ENCODE results near the gene SVIL.
A peak's percentile ranks its signal among the peaks of the same experiment; 100 is the strongest.

SVIL gene

DNA sequence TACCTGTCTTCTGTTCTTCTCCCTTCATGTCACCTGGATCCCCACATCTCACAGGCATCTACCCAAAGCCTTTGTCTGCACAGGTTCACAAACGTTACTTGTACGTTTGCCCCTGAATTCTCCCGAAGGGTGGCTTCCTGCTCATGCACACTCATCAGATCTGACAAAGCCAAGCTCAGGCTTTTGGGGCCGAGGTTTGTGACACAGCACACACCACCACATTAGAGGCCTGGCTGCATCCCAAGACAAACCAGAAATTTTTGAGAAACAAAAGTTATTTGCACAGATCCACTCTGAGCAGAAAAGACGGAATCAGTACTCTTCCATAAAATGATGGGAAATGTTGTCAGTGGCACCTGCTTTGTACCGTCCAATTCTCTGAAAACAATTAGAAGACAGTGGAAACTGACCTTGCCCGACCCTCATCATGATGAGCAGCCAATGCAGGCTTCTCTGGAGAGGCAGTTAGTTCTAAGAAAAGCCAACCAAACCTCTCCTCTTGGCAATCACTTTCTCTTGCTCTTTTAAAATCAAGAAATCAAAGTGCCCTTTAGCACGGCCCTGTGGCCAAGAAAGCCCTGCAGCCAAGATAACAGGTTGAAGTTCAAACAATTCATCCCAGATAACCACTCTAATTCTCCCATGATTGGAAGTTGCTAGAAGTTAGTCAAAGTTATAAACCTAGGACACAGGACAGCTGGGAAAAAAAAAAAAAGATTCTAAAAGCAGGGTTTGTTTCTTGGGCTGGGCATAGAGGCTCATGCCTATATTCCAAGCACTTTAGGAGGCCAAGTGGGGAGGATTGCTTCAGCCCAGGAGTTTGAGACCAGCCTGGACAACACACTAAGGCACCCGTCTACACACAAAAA is 13.6 kb upstream of the SVIL start:
- TF ChIP-seq, protein P1, sequence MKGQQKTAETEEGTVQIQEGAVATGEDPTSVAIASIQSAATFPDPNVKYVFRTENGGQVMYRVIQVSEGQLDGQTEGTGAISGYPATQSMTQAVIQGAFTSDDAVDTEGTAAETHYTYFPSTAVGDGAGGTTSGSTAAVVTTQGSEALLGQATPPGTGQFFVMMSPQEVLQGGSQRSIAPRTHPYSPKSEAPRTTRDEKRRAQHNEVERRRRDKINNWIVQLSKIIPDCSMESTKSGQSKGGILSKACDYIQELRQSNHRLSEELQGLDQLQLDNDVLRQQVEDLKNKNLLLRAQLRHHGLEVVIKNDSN (IDR thresholded peaks at IDR 0.05) = no peak

DNA sequence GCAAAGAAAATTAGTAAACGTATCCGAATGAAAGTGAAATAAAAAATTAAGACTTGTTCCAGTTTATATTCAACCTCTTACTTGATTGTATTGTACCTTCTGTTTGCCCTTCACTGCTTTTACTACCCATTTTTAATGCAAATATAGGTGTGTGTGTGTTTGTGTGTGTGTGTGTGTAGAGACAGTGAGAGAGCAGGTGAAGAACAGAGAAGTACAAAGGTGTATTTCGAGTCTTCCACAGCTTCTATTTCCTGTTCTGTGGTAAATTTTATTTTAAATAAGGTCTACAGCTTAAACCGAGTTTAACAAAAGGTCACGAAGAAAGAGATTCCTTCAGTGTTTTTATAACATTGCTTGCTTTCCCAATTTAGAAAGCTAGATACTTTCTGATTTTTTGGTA is 12.7 kb upstream of the SVIL start:
- TF ChIP-seq CREB1 (IDR thresholded peaks at IDR 0.05; ENCODE audit: low read depth) (no peak), NFIC (IDR thresholded peaks at IDR 0.05) (no peak), CEBPB (IDR thresholded peaks at IDR 0.05) (no peak), EP300 (IDR thresholded peaks at IDR 0.05; ENCODE audit: borderline replicate concordance) (no peak), RAD21 (IDR thresholded peaks at IDR 0.05; ENCODE audit: low read depth) (no peak), ZBTB7A (IDR thresholded peaks at IDR 0.05; ENCODE audit: low read depth) (no peak), TAF1 (IDR thresholded peaks at IDR 0.05; ENCODE audit: low read depth) (no peak), FOXM1 (IDR thresholded peaks at IDR 0.05; ENCODE audit: borderline replicate concordance, low read depth) (no peak), EGR1 (IDR thresholded peaks at IDR 0.05) (no peak), TEAD4 (IDR thresholded peaks at IDR 0.05) (no peak), YY1 (IDR thresholded peaks at IDR 0.05; ENCODE audit: low read depth) (no peak), TCF12 (IDR thresholded peaks at IDR 0.05; ENCODE audit: low read depth) (no peak)
- TF ChIP-seq, protein P2, sequence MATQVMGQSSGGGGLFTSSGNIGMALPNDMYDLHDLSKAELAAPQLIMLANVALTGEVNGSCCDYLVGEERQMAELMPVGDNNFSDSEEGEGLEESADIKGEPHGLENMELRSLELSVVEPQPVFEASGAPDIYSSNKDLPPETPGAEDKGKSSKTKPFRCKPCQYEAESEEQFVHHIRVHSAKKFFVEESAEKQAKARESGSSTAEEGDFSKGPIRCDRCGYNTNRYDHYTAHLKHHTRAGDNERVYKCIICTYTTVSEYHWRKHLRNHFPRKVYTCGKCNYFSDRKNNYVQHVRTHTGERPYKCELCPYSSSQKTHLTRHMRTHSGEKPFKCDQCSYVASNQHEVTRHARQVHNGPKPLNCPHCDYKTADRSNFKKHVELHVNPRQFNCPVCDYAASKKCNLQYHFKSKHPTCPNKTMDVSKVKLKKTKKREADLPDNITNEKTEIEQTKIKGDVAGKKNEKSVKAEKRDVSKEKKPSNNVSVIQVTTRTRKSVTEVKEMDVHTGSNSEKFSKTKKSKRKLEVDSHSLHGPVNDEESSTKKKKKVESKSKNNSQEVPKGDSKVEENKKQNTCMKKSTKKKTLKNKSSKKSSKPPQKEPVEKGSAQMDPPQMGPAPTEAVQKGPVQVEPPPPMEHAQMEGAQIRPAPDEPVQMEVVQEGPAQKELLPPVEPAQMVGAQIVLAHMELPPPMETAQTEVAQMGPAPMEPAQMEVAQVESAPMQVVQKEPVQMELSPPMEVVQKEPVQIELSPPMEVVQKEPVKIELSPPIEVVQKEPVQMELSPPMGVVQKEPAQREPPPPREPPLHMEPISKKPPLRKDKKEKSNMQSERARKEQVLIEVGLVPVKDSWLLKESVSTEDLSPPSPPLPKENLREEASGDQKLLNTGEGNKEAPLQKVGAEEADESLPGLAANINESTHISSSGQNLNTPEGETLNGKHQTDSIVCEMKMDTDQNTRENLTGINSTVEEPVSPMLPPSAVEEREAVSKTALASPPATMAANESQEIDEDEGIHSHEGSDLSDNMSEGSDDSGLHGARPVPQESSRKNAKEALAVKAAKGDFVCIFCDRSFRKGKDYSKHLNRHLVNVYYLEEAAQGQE (IDR thresholded peaks at IDR 0.05; ENCODE audit: low read depth) = no peak
- TF ChIP-seq, protein P1 (IDR thresholded peaks at IDR 0.05) = no peak
- TF ChIP-seq, protein P3, sequence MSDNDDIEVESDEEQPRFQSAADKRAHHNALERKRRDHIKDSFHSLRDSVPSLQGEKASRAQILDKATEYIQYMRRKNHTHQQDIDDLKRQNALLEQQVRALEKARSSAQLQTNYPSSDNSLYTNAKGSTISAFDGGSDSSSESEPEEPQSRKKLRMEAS (IDR thresholded peaks at IDR 0.05) = no peak

DNA sequence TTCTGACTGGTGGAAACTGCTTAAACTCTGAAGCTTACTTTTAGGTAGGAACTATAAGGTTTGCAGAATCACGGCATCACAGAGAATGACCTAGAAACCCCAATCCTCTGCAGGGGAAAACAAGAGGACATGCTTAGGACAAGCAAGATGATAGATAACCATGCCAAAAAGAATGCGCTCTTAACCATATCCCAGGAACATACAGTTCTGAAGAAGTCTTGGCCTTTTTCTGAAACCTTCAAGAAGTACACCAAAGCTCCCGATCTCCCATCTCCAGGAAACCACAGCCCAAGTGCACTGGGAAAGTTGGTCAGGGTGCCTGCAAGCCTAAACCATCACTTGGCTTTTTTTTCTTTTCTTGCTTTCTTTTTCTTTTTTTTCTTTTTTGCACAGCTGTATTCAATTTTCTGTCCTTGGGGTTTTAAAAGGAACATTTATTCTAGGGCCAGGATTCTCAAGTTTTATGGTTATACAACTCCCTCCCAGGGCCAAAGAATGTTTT is 12.2 kb upstream of the SVIL start:
- no peak for TF ChIP-seq EGR1 (IDR thresholded peaks at IDR 0.05)
- TF ChIP-seq NFIC (IDR thresholded peaks at IDR 0.05) = no peak
- no peak for TF ChIP-seq TAF1 (IDR thresholded peaks at IDR 0.05; ENCODE audit: low read depth)
- TF ChIP-seq TEAD4 (IDR thresholded peaks at IDR 0.05) = no peak
- TF ChIP-seq ZBTB7A (IDR thresholded peaks at IDR 0.05; ENCODE audit: low read depth) = no peak
- no peak for TF ChIP-seq CEBPB (IDR thresholded peaks at IDR 0.05)
- TF ChIP-seq, protein P1 (IDR thresholded peaks at IDR 0.05) = no peak
- TF ChIP-seq, protein P3 (IDR thresholded peaks at IDR 0.05) = no peak
- TF ChIP-seq CREB1 (IDR thresholded peaks at IDR 0.05; ENCODE audit: low read depth) = no peak
- TF ChIP-seq RAD21 (IDR thresholded peaks at IDR 0.05; ENCODE audit: low read depth) = no peak

DNA sequence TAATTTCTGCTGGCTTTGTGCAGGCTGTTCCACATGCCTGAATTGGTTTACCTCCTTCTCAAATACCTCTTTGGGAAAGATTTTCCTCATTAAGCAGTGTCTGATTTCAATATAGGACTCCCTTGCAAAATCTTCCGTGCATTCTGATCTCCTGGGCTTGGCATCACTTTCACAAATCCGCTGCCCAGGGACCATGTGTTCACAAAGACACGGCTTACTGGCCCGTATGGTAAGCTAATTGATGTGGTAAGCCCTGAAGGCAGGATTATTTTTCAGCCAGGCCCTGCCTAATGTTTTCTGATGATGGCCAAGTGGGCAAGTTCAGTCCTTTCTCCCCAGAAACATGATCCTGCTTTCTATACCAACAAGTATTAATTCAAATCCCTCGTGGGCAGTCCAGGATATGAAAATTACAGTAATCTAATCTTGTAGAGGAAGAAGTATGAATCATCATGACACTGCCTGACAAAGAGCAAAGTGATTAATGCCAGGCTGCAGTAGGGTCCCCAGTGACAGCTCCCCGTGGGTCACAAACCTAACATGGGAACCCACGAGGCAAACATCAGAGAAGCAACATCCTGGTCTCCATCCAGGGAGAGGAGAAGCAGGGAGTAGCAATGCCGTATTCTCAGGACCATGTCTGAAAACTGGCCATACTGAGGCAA is 11.6 kb upstream of the SVIL start:
- TF ChIP-seq NFIC (IDR thresholded peaks at IDR 0.05) (0 out of 2 replicates have a peak, but pooled peaks have one; percentile 36), TEAD4 (IDR thresholded peaks at IDR 0.05) (peak; percentile 42), CREB1 (IDR thresholded peaks at IDR 0.05; ENCODE audit: low read depth) (no peak), RAD21 (IDR thresholded peaks at IDR 0.05; ENCODE audit: low read depth) (no peak), EP300 (IDR thresholded peaks at IDR 0.05; ENCODE audit: borderline replicate concordance) (peak; percentile 66; the same call in 1 of the 2 replicates), TCF12 (IDR thresholded peaks at IDR 0.05; ENCODE audit: low read depth) (peak; percentile 53; the same call in 1 of the 2 replicates)
- TF ChIP-seq, protein P2 (IDR thresholded peaks at IDR 0.05; ENCODE audit: low read depth) = no peak
- TF ChIP-seq, protein P3 (IDR thresholded peaks at IDR 0.05) = peak; percentile 24; the same call in 1 of the 2 replicates
